ENCODE data around the gene HUWE1. TPM values are rescaled to one million over a fixed set of nuclear protein-coding genes. Genes with fewer than 3 reads are reported as not detected.
"Not testable (repeated sequence)": the region's sequence is repeated elsewhere in the genome, so short reads cannot be mapped to it uniquely, and the experiment has no call there.

The HUWE1 gene
- total RNA-seq, 2 donors from 2014 or later = 114 to 141 TPM

DNA sequence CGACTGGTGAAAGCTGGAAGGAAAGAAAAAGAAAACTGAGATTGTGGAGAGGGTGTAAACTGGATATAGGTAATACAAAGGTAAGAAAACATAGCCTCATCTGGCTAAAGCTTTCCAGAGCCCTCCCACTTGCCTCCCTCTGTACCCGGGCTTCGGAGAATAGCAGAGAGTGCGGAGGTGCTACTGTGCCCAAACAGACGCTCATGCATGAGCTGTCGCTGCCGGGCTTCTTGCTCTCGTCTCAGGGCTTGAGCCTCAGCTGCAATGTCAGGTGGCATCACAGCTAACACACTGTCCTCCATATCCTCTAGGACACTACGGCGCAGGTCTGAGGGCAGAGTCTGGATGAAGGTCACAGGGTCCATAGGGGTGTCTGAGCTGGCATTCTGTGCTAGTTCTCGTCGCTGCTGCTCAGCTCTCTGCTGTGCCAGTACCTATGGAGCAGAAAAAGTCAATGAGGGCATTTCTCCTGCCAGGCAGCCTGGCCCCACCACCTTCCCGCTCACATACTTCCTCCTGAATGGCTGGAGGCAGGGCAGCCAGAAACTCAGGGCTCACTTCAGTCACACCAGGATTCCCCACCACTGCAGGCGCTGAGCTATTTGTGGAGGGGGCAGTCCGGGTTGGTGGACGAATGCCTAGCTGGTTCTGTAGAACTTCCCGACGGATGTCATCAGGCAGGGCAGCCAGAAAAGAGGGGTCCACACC is 135.6 kb downstream of the HUWE1 start:
- intact Hi-C loops (cut with DNase I, micrococcal nuclease) = no loop called here
- ATAC-seq = no peak
- no peak for DNase-seq

DNA sequence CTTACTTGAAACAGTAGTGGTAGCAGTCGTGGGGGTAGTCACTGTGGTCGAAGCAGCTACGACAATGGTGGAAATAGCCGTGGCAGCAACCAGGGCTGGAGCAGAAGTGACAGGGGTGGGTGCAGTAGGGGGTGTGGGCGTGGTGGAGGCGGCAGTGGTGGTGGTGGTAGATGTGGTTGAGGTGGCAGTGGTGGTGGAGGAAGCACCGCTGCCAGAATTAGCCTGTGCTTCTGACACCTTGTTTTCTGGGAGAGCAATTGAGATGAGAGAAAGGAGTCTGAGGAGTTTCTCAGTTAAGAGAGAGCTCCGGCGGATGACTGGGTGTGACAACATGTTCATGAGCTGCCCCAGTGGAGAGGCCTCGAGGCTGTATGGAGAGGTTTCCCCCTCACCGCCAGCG is 138.9 kb downstream of the HUWE1 start:
- DNase-seq = no peak
- ATAC-seq = no peak
- intact Hi-C loops (cut with DNase I, micrococcal nuclease) = no loop called here

DNA sequence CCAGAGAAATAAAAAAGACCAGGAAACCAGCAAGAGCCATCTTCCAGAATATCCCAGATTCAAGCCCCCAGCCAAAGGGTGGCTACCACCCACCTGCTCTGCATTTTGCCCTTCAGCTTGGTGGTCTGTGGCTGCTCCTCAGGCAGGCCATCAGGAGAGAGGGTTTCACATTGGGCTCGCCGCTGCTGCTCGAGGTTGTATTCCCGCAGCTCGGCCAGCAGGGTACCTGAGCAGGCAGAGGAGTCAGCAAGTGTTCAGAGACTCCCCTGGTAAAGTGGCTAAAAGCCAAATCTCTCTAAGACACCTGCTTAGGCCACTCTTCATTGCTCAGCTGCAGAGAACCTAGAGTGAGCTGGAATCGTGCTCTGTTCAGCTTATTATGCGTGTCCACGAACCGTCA is 141.6 kb downstream of the HUWE1 start:
- intact Hi-C loops (cut with DNase I, micrococcal nuclease) = no loop called here
- no peak for DNase-seq
- ATAC-seq = no peak

DNA sequence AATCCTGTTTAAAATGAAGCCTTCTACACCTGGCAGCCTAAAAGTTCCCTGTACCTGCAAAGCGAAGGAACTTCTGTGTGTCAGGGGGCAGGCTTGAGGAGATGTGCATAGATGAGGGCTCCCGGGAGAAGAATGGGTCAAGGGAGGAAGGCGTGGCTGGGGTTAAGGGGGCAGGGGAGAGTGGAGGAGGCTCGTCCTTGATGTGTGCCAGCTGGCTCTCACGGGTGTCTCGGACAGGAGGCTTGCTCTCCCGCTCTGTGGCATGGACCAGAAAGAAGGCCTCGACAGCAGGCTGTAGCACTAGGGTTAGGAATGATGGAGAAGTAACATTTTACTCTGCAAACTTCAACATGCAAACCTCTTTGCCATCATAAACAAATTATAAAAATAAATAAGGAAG is 147.7 kb downstream of the HUWE1 start:
- intact Hi-C loops (cut with DNase I, micrococcal nuclease) = no loop called here

DNA sequence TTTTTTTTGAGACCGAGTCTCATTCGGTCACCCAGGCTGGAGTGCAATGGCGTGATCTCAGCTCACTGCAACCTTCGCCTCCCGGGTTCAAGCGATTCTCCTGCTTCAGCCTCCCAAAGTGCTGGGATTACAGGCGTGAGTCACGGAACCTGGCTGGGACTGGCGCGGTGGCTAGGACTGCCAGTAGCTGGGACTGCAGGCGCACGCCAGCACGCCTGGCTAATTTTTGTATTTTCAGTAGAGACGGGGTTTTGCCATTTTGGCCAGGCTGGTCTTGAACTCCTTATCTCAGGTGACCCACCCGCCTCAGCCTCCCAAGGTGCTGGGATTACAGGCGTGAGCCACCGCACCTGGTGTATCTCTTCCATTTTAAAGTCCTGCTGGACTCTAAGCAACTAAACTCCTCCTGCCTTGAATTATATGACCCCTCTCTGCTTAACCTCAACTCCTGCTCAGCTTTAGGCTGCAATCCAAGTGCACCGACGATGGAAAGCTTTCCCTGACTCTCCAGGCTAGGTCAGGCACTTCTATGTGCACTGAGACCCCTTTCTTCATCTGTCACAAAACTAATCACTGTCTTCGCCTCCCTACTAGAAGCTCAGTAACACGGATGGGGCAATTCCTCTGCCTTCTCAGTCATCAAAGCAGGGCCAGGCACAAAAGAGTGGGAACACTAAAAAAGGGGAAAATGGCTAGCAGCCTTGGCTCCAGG is 155.1 kb downstream of the HUWE1 start:
- ATAC-seq; intact Hi-C loops (cut with DNase I, micrococcal nuclease); DNase-seq: not testable (repeated sequence)

More for the DNA sequence above, 147.7 kb downstream of the HUWE1 start:
- no peak for DNase-seq
- no peak for ATAC-seq

DNA sequence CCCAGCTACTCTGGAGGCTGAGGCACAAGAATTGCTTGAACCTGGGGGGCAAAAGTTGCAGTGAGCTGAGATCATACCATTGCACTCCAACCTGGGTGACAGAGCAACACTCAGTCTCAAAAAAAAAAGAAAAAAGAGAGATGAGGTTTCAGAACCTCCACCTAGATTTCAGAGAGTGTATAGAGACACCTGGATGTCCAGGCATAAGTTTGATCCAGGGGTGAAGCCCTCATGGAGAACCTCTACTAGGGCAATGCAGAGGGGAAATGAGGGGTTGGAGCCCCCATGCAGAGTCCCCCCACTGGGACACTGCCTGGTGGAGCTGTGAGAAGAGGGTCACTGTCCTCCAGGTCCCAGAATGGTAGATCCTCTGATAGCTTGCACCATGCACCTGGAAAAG is 159.5 kb downstream of the HUWE1 start:
- DNase-seq (no peak), ATAC-seq (no peak)
- intact Hi-C loops (cut with DNase I, micrococcal nuclease) = no loop called here

DNA sequence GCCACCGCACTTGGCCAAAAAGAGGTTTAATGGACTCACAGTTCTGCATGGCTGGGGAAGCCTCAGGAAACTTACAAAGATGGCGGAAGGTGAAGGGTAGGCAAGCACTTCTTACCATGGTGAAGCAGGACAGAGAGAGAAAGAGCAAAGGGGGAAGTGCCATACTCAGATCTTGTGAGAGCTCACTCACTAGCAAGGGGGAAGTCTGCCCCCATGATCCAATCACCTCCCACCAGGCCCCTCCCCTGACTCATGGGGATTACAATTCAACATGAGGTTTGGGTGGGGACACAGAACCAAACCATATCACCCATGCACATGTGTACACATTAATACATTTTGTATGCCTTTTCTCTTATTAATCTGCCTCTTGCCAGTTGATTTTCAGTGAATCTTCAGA is 175.2 kb downstream of the HUWE1 start:
- intact Hi-C loops (cut with DNase I, micrococcal nuclease) = no loop called here
- no peak for ATAC-seq
- no peak for DNase-seq

DNA sequence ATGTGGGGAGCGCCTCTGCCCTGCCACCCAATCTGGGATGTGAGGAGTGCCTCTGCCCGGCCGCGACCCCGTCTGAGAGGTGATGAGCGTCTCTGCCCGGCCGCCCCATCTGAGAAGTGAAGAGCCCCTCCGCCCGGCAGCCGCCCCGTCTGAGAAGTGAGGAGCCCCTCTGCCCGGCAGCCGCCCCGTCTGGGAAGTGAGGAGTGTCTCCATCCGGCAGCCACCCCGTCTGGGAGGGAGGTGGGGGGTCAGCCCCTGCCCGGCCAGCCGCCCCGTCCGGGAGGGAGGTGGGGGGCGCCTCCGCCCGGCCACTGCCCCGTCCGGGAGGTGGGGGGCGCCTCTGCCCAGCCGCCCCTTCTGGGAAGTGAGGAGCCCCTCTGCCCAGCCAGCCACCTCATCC is 182.5 kb downstream of the HUWE1 start:
- intact Hi-C loops (cut with DNase I, micrococcal nuclease); DNase-seq; ATAC-seq: not testable (repeated sequence)

DNA sequence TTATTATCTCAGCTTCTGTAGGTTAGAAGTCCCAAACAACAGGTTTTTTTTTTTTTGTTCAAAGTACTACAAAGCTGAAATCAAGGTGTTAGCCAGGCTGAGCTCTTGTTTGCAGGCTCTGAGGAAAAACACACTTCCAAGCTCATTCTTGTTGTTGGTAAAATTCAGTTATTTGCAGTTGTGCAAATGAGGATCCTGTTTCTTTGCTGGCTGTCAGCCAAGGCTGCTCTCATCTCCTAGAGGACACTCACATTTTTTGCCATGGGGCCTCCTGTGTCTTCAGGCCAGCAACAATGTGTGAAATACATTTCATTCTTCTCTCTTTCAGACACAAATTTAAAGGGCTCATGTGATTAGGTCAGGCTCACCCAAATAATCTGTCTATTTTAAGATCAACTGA is 192.1 kb downstream of the HUWE1 start:
- intact Hi-C loops (cut with DNase I, micrococcal nuclease) = no loop called here
- ATAC-seq (no peak), DNase-seq (no peak)

DNA sequence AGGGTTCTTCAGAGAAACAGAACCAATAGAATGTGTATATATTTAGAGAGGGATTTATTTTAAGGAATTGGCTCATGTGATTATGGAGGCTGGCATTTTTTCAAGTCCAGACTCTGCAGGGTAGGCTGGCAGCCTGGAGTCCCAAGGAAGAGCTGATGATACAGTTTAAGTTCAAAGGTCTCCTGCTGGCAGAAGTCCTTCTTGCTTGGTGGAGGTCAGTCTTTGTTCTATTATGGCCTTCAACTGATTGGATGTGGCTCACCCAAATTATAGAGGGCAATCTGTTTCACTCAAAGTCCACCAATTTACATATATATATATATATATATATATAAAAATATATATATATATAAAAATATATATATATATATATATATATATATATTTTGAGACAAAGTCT is 200.2 kb downstream of the HUWE1 start:
- DNase-seq = no peak
- no peak for ATAC-seq
- intact Hi-C loops (cut with DNase I, micrococcal nuclease) = no loop called here

DNA sequence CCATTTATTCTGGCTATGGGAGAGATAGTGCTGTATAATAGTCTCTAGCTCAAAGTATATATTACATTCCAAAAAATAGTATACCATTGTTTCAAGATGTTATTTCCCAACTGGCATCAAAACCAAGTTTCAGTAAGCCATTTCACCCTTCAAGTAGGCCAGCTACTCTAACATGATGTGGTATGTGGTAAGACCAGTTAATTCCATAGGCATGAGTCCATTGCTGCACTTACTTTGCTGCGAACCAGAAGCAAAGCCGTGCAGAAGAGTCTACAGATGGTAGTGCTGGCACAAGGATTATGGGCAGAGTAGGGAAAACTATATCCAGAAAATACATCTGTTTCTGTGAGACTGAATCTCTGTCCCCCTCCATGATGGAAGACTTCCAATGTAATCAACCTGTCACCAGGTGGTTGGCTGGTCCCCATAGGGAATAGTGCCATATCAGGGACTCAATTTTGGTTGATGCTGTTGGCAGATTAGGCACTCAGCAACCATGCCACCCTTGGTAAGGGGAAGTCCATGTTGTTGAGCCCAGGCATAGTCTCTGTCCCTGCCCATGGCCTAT is 202.6 kb downstream of the HUWE1 start:
- DNase-seq (no peak), ATAC-seq (no peak)
- intact Hi-C loops (cut with DNase I, micrococcal nuclease) = no loop called here

DNA sequence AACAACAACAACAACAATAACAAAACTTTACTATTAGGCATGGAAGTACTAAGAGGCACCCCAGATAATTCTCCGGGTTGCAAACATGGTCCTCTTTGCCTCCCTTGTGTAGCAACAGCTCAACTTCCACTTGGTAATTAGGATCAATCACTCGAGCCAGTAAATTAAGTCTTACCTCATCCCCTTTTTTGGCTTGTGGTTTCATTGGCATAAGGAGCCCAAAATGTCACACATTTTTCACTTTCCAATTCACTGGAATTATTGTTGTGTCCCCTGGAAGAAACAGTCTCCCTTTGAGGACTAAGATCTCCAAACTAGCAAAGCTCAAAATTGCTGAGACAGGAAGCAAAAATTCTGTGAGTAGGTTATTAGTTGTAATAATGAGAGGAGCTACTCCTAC is 203.1 kb downstream of the HUWE1 start:
- no peak for DNase-seq
- intact Hi-C loops (cut with DNase I, micrococcal nuclease) = no loop called here
- no peak for ATAC-seq

Small RNA genes within 50 kb of the gene (microRNA-seq; reads per million reads assigned to microRNA genes)
- 3,325 to 4,858 reads per million in 2 donors for gene MIR98
- gene MIRLET7F2 = 2,735 to 3,152 reads per million in 2 donors

All from left colon (tissue), 2 donors.